ENCODE data around the gene INPP5A. TPM values are rescaled to one million over a fixed set of nuclear protein-coding genes. Genes with fewer than 3 reads are reported as not detected.

The INPP5A gene
- total RNA-seq, 1 experiment from 2014 or later: 25.5 TPM

- no peak for DNase-seq (ENCODE audit: low read depth)
These were observed 41.7 kb downstream of the INPP5A start for GRCh38 chr10:132579027-132579859.

- no peak for DNase-seq (ENCODE audit: low read depth)
These were observed 42.6 kb downstream of the INPP5A start for GRCh38 chr10:132580143-132580542.

GRCh38 chr10:132580617-132581016 is 43.0 kb downstream of the INPP5A start:
- no peak for DNase-seq (ENCODE audit: low read depth)

- no peak for DNase-seq (ENCODE audit: low read depth)
These were observed 44.5 kb downstream of the INPP5A start for GRCh38 chr10:132582137-132582536.

- no peak for DNase-seq (ENCODE audit: low read depth)
These were observed 45.2 kb downstream of the INPP5A start for GRCh38 chr10:132582771-132583170.

- DNase-seq (ENCODE audit: low read depth): no peak
These were observed 45.9 kb downstream of the INPP5A start for GRCh38 chr10:132583456-132583855.

- DNase-seq (ENCODE audit: low read depth): no peak
These were observed 46.5 kb downstream of the INPP5A start for GRCh38 chr10:132584081-132584480.

GRCh38 chr10:132585732-132586722 is 48.4 kb downstream of the INPP5A start:
- DNase-seq (ENCODE audit: low read depth): no peak

GRCh38 chr10:132586739-132587138 is 49.2 kb downstream of the INPP5A start:
- no peak for DNase-seq (ENCODE audit: low read depth)

- DNase-seq (ENCODE audit: low read depth): no peak
These were observed 49.6 kb downstream of the INPP5A start for GRCh38 chr10:132587175-132587574.

GRCh38 chr10:132588301-132589013 is 50.9 kb downstream of the INPP5A start:
- DNase-seq (ENCODE audit: low read depth): peak; percentile 21

- DNase-seq (ENCODE audit: low read depth): no peak
These were observed 51.4 kb downstream of the INPP5A start for GRCh38 chr10:132589015-132589414.

- no peak for DNase-seq (ENCODE audit: low read depth)
These were observed 52.1 kb downstream of the INPP5A start for GRCh38 chr10:132589681-132590080.

- DNase-seq (ENCODE audit: low read depth): no peak
These were observed 52.6 kb downstream of the INPP5A start for GRCh38 chr10:132590094-132590751.

- DNase-seq (ENCODE audit: low read depth): peak; percentile 7
These were observed 53.1 kb downstream of the INPP5A start for GRCh38 chr10:132590752-132591121.

- DNase-seq (ENCODE audit: low read depth): peak; percentile 32
These were observed 53.8 kb downstream of the INPP5A start for GRCh38 chr10:132591166-132591971.

- DNase-seq (ENCODE audit: low read depth): no peak
These were observed 55.3 kb downstream of the INPP5A start for GRCh38 chr10:132592790-132593383.

GRCh38 chr10:132593389-132593788 is 55.8 kb downstream of the INPP5A start:
- DNase-seq (ENCODE audit: low read depth): no peak

- no peak for DNase-seq (ENCODE audit: low read depth)
These were observed 56.6 kb downstream of the INPP5A start for GRCh38 chr10:132593900-132594876.
